CD4-positive, alpha-beta T cell treated with Interleukin-21 for 1 hour (primary cell): ENCODE results near the gene IRF2.

Source experiments
- DNase-seq: peaks from one replicate; pipeline ENCODE4 v3.0.0-alpha.2; 2020

IRF2 gene

DNA sequence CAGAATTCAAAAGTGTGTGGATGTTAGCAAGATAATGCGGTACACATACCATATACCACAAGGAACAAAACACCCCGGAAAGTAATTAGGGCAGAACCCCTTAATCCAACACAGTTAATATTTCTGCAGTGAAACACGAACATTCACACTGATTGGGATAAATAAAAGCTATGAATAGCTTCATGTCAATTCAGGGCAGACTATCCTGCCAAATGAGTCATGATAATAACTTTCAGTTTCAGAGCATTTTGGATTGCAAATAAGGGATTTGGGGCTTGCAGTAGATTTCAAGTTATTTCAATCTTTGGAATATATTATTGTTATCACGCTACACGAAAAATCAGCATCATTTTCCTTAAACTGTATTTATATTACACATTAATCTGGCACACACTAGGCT, 24.3 kb downstream of the IRF2 start:
- no peak for DNase-seq

- DNase-seq: peak; percentile 36
Measured at GRCh38 chr4:184448821-184449220, 25.5 kb downstream of the IRF2 start.

DNA sequence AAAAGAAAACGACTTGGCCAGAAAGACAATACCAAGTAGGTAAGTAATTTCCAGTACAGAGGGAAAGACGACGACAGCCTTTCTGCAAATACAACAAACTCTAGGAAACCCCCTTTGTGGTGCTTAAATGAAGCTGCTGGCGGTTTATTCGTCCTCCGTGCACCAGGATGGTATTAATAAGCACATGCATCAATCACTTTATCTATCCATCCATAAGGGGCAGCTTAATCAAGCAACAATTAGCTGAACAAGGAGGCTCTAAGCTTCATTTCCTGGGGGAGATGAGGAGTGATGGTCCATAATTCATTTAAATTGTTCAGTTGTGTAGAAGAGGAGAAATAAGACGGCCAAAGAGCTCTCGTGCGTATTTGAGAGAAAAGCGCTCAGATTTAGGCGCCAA, 26.2 kb downstream of the IRF2 start:
- no peak for DNase-seq

DNA sequence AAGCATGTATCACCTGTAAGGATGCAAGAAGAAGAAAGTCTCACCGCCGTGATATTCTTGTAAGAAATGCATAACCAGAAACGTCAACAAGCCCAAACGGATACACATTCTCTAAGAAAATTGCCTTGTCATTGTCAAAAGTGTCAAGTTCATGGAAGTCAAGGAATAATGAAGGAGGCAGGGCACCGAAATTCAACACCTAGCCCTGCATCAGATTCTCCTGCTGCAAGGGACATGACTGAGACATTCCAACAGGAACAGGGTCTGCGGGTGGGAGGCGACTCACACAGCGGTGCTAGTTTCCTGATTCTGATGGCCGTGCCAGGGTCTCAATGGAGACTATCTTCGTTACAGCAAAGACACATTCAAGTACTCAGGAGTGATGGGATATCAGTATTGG, 26.7 kb downstream of the IRF2 start:
- DNase-seq: no peak

- DNase-seq: no peak
Measured at GRCh38 chr4:184446132-184446658, 28.2 kb downstream of the IRF2 start.

- DNase-seq: no peak
Measured at GRCh38 chr4:184444953-184445309, 29.4 kb downstream of the IRF2 start.

DNA sequence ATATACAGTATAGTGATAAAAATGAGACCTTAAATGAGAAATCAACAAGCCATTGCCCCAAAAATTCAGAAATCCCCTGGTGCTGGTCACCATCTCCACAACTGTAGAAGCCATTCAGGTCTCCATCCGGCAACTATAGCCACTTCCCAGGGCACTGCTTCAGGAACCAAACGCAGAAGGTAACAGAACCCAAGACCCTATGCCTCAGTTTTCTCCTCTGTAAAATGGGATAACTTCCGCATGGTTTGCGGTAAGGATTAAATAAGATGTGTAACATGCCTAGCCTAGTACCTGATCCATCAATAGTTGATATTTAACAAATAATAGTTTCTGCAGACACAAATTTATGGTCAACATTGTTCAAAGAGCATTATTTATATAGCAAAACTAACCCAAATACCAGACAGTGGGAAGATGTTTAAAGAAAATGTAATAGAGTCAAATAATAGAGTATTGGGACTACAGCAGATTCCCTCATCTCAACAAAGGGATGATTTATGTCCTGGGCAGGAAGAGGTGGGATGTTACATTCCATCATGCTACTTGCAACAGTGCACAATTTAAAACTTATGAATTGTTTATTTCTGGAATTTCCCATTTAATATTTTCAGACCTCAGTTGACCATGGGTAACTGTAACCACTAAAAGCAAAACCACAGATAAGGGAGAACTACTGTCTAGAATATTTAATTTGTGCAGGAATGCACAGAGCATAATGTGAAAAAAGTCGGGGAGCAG, 30.0 kb downstream of the IRF2 start:
- no peak for DNase-seq

- DNase-seq: no peak
Measured at GRCh38 chr4:184443318-184443717, 31.0 kb downstream of the IRF2 start.

DNA sequence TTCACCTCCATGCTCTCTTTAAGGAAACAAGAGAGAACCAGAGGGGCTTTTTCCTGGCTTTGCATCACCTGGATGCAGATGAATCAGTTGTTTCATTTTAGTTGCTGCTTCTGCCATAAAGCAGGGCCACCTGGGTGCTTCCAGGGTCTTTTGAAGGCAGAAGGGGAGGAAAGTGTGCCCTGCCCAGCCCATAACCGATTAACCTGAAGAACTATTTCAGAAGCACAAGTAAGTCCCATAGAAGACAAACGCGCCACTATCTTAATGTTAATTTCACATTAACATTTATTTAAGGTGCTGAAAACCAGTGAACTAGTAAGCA, 32.1 kb downstream of the IRF2 start:
- no peak for DNase-seq

DNA sequence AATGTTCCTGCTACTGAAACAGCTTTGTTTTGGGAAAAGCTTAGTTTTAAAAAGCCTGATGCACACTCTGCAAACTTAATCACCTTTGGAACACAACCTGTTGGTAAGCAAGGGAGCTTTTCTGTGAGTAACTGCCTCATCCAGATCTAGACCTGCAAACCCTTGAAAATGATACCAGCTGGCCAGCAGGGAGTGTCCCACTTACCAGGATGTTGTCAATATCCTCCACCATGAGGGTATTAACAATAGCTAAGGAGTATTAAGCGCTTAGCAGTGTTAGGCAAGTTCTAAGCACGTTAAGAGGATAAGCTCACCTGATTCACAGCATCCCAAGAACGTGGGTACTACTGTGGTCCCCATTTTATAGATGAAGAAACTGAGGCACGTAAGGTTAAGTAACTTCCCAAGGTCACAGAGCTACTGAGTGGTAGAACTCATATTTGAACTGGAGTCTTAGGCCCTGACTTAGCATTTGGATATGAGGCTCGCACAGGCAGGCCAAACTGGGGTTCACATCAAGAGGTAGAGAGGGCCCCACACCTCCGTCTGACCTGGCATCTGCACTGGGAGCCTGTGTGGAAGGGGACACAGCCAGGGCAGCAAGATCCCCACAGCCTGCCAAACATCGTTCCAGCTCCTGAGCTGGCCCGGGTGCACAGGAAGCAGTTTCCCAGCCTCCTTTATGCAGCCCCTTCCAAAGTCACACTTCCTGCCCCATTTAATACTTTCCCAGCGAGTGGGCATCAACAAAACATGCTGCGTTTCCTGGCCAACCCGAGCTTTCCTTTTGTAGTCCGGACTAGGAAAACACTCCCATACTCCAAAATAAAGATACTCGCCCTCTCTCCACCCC, 32.7 kb downstream of the IRF2 start:
- no peak for DNase-seq

DNA sequence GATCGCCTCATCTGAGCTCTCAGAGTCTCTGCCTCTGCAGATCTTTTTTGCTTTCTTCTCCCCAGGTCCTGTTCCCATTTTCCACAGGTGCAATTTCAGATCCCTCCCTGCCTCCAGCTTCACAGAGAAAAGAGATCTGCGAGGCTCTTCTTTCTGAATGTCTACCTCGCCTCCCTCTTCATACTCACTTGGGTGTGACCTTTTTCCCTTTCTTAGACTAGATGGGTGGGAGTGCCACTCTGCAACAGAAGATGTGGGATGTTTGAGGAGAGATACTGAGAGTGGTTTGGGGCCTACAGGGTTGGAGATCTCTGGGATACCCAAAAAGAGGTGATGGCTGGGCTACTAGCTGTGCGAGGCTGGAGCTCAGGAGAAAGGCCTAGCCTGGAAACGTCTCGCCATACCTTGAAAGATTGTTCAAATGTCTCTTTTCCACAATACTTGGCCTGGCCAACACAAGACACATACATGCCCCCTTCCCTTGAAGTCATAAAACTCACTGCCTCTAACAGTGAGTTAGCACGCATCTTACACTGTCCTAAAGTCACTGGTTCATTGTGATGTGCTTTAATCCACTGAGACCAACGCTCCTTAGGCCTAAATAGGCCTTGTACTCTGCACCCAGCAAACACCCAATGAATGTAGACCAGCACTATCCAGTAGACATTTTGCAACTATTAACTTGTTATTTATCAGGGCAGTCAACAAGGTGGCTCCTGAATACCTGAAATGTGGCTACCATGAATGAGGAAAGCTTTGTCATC, 33.6 kb downstream of the IRF2 start:
- DNase-seq: no peak

DNA sequence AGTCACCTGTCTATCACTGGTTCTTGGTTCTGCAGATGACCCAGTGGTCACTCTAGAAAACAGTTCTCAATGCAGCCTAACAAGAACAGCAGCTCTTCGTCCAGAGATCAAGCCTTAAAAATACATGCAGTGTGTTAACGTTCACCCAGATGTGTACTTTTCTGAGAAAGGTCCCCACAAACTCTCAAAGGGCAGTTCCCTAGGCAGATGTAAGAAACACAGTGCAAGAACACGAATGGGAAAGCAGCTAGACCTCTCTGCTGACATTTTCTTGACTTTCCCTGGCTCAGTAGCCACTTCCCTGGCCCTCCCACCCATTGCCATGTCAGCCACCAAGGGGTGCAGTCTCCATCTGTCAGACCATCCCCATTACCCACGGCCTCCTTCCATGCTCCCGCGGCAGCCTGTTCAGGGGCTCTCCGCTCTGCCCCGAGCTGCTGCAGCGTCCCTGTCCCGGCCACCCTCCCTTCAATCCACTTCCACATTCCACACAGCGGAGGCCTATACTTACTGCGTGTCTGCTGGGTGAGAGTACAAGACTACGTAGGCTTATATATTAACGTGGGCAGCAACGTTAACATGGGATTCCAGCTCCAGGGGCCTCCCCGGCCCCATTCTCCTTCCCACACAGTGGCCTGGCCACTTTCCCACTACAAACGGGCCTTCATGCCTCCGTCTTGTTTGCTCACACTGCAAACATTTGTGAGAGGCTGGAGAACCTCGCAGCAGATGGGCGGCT, 34.3 kb downstream of the IRF2 start:
- DNase-seq: no peak

- DNase-seq: no peak
Measured at GRCh38 chr4:184439386-184439785, 35.0 kb downstream of the IRF2 start.

DNA sequence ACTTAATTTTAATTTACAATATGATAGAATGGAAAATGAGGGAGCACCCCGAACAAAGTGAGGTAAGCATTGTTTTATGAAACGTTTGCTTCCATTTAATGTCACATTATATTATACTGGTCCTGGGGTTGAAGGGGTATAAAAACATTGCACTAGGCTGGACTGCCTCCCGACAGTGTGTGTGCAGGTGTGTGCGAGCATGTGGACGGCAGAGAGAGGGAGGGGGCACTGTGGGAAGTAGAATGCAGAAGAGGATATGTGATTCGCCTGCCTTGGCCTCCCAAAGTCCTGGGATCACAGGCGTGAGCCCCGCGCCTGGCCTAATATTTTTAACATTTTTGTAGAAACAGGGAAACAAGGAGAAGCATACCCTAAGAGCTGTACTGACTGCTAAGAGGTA, 36.0 kb downstream of the IRF2 start:
- DNase-seq: no peak

- DNase-seq: no peak
Measured at GRCh38 chr4:184437565-184438265, 36.6 kb downstream of the IRF2 start.

GRCh38 chr4:184434501-184435066, 39.8 kb downstream of the IRF2 start:
- no peak for DNase-seq

DNA sequence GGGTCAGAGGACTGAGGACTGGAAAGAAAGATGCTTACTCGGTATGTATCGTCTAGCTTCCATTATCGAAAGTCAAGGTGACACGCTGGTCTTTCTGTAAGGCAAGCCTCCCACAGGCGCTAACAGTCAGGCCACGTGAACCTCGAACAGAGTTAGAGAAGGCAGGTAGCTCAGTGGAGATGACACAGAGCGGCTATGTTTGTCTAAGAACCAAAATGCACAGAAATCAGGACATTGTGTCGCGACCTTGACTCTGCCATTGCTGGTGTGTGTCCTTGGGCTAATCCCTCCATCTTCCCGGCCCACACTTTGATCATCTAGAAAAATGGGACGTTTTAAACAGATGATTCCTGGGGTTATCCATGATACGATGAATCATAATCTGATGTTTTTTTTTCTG, 40.3 kb downstream of the IRF2 start:
- DNase-seq: no peak

GRCh38 chr4:184433258-184433892, 41.0 kb downstream of the IRF2 start:
- DNase-seq: no peak

DNA sequence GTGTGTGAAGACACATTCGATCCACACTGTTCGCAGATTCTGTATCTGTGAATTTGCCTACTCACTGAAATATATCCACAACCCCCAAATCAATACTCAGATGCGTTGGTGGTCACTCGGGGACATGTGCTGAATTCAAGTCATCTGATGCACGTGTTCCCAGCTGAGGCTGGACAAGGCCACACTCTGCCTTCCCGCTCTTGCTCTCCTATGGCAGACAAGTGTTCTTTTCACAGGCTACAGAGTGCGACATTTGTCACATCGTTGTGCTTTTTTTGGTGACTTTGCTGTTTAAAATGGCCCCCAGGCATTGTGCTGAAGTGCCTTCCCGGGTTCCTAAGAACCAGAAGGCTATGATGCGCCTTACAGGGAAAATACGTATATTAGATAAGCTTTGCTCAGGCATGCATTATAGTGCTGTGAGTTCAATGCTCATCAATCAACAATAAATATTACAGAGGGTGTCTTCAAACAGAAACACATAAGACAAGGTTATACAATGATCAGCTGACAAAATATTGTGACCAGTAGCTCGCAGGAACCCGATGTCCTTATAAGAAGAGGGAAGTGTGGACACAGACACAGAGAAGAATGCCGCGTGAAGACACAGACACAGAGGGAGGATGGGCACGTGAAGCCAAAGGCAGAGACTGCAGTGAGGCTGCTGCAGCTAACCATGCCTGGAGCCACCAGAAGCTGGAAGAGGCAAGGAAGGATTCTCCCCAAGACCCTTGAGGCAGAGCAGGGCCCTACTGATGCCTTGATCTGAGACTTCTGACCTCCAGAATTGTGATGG, 42.0 kb downstream of the IRF2 start:
- DNase-seq: no peak

GRCh38 chr4:184430163-184430562, 44.2 kb downstream of the IRF2 start:
- DNase-seq: no peak

- no peak for DNase-seq
Measured at GRCh38 chr4:184428787-184429186, 45.6 kb downstream of the IRF2 start.
